ENCODE data around the gene ASGR2. TPM values are rescaled to one million over a fixed set of nuclear protein-coding genes. Genes with fewer than 3 reads are reported as not detected.
"Not testable (repeated sequence)": the region's sequence is repeated elsewhere in the genome, so short reads cannot be mapped to it uniquely, and the experiment has no call there.

The ASGR2 gene
- polyA plus RNA-seq, 3 donors: 53.3 to 148 (median 78.3) TPM

DNA sequence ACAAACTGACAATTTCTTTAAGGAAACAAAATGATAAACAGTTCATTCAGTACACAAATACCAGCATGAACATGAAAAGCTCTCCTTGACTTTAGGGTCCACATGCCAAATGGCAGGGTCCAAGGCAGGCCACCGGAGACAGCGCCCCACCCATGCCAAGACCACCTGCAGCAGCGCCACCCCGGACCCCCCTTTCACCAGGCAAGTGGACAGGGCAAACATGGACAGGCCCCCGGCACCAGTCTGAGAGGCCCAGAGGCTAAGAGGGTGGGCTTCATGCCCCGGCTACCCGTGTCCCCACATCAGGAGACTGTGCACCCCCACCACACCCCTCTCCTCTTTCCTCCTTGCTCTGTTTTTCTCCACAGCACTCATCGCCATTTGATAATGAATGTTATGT lies 14.7 kb upstream of the ASGR2 start:
- no peak overlapping the region for H3K4me3 Mint-ChIP-seq

GRCh38 chr17:7128160-7128559 lies 13.5 kb upstream of the ASGR2 start:
- H3K9ac ChIP-seq (ENCODE audit: insufficient read depth, low read length, poor library complexity, severe bottlenecking): no peak overlapping the region
- no peak overlapping the region for H3K4me2 ChIP-seq (replicated peaks; ENCODE audit: extremely low read depth, low read length, poor library complexity, severe bottlenecking)
- H3K27me3 ChIP-seq (ENCODE audit: control insufficient read depth in 2 of 2, insufficient read depth in 2 of 2, low read length in 2 of 2): no peaks in the 10 kb centered on the region
- TF ChIP-seq CTCF (IDR thresholded peaks at IDR 0.05): no peak
- H3K4me1 Mint-ChIP-seq: peaks cover 70% of the 10 kb centered on the region
- H3K9me3 Mint-ChIP-seq: peaks cover 0 to 2% (median 0%) of the 10 kb centered on the region in 7 donors
- H3K27me3 Mint-ChIP-seq (ENCODE audit: low read depth in 3 of 3): peaks cover 0 to 3% (median 0%) of the 10 kb centered on the region in 3 donors
- H3K4me1 ChIP-seq (ENCODE audit: control insufficient read depth in 1 of 2, insufficient read depth in 2 of 2, low read length in 2 of 2): peaks cover 65 to 71% of the 10 kb centered on the region in 2 donors
- H3K27ac Mint-ChIP-seq: peak overlapping the region in 3 of 7 donors; percentile 45 to 68 (median 68)
- no peak overlapping the region for H2AFZ ChIP-seq (ENCODE audit: insufficient read depth, low read depth, low read length, poor library complexity, severe bottlenecking)
- DNase-seq: no peak
- peak overlapping the region in 1 of 2 donors; percentile 100 for H3K27ac ChIP-seq (ENCODE audit: low read depth in 1 of 2, low read length in 2 of 2)
- 92% methylated on average over 3 of the region's 5 CpGs for WGBS (ENCODE audit: insufficient coverage)
- H3K36me3 Mint-ChIP-seq: peaks cover 0 to 4% of the 10 kb centered on the region in 2 donors
- H3K9me3 ChIP-seq (replicated peaks in 1 of 2; ENCODE audit: control insufficient read depth in 1 of 2, insufficient read depth in 1 of 2, low read length in 2 of 2): no peaks in the 10 kb centered on the region
- H3K4me3 ChIP-seq (replicated peaks in 1 of 3; ENCODE audit: low read depth in 2 of 3, low read length in 3 of 3): no peak overlapping the region
- no peaks in the 10 kb centered on the region for H3K36me3 ChIP-seq (replicated peaks in 1 of 2; ENCODE audit: control insufficient read depth in 1 of 2, insufficient read depth in 2 of 2, low read length in 2 of 2)
- intact Hi-C loops (cut with micrococcal nuclease): no loop called here
- H3K4me3 Mint-ChIP-seq: no peak overlapping the region
- no peaks in the 10 kb centered on the region for H3K79me2 ChIP-seq (ENCODE audit: insufficient read depth, low read length)
- no peaks in the 10 kb centered on the region for H4K20me1 ChIP-seq (ENCODE audit: insufficient read depth, low read length)

More for the DNA sequence above, 14.7 kb upstream of the ASGR2 start:
- WGBS (ENCODE audit: insufficient coverage): 100% methylated on average over 4 of the region's 8 CpGs
- peaks cover 0 to 2% (median 0%) of the 10 kb centered on the region in 7 donors for H3K9me3 Mint-ChIP-seq
- H3K4me1 ChIP-seq (ENCODE audit: control insufficient read depth in 1 of 2, insufficient read depth in 2 of 2, low read length in 2 of 2): peaks cover 65 to 71% of the 10 kb centered on the region in 2 donors
- no peaks in the 10 kb centered on the region for H3K79me2 ChIP-seq (ENCODE audit: insufficient read depth, low read length)
- H3K9me3 ChIP-seq (replicated peaks in 1 of 2; ENCODE audit: control insufficient read depth in 1 of 2, insufficient read depth in 1 of 2, low read length in 2 of 2): no peaks in the 10 kb centered on the region
- TF ChIP-seq CTCF (IDR thresholded peaks at IDR 0.05): no peak
- intact Hi-C loops (cut with micrococcal nuclease): no loop called here
- no peaks in the 10 kb centered on the region for H4K20me1 ChIP-seq (ENCODE audit: insufficient read depth, low read length)
- DNase-seq: no peak
- peak overlapping the region in 1 of 3 experiments; percentile 25 for H3K4me3 ChIP-seq (replicated peaks in 1 of 3; ENCODE audit: low read depth in 2 of 3, low read length in 3 of 3)
- H3K27ac ChIP-seq (ENCODE audit: low read depth in 1 of 2, low read length in 2 of 2): peak overlapping the region; percentile 100
- H3K27ac Mint-ChIP-seq: peak overlapping the region; percentile 99 to 100 (median 100)
- H3K27me3 ChIP-seq (ENCODE audit: control insufficient read depth in 2 of 2, insufficient read depth in 2 of 2, low read length in 2 of 2): no peaks in the 10 kb centered on the region
- H3K27me3 Mint-ChIP-seq (ENCODE audit: low read depth in 3 of 3): peaks cover 0 to 6% (median 0%) of the 10 kb centered on the region in 3 donors
- H3K4me2 ChIP-seq (replicated peaks; ENCODE audit: extremely low read depth, low read length, poor library complexity, severe bottlenecking): no peak overlapping the region
- H3K4me1 Mint-ChIP-seq: peaks cover 70% of the 10 kb centered on the region
- no peaks in the 10 kb centered on the region for H3K36me3 ChIP-seq (replicated peaks in 1 of 2; ENCODE audit: control insufficient read depth in 1 of 2, insufficient read depth in 2 of 2, low read length in 2 of 2)
- H3K9ac ChIP-seq (ENCODE audit: insufficient read depth, low read length, poor library complexity, severe bottlenecking): no peak overlapping the region
- H3K36me3 Mint-ChIP-seq: no peaks in the 10 kb centered on the region
- H2AFZ ChIP-seq (ENCODE audit: insufficient read depth, low read depth, low read length, poor library complexity, severe bottlenecking): no peak overlapping the region

DNA sequence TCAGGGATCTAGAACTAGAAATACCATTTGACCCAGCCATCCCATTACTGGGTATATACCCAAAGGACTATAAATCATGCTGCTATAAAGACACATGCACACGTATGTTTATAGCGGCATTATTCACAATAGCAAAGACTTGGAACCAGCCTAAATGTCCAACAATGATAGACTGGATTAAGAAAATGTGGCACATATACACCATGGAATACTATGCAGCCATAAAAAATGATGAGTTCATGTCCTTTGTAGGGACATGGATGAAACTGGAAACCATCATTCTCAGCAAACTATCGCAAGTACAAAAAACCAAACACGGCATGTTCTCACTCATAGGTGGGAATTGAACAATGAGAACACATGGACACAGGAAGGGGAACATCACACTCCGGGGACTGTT lies 12.9 kb upstream of the ASGR2 start:
- DNase-seq; H3K36me3 Mint-ChIP-seq; H3K27me3 ChIP-seq (ENCODE audit: control insufficient read depth in 2 of 2, insufficient read depth in 2 of 2, low read length in 2 of 2); H4K20me1 ChIP-seq (ENCODE audit: insufficient read depth, low read length); H3K36me3 ChIP-seq (replicated peaks in 1 of 2; ENCODE audit: control insufficient read depth in 1 of 2, insufficient read depth in 2 of 2, low read length in 2 of 2); H2AFZ ChIP-seq (ENCODE audit: insufficient read depth, low read depth, low read length, poor library complexity, severe bottlenecking); H3K4me3 Mint-ChIP-seq; H3K27me3 Mint-ChIP-seq (ENCODE audit: low read depth in 3 of 3); H3K27ac ChIP-seq (ENCODE audit: low read depth in 1 of 2, low read length in 2 of 2); H3K9me3 Mint-ChIP-seq; H3K79me2 ChIP-seq (ENCODE audit: insufficient read depth, low read length); H3K4me3 ChIP-seq (replicated peaks in 1 of 3; ENCODE audit: low read depth in 2 of 3, low read length in 3 of 3); H3K9me3 ChIP-seq (replicated peaks in 1 of 2; ENCODE audit: control insufficient read depth in 1 of 2, insufficient read depth in 1 of 2, low read length in 2 of 2); H3K9ac ChIP-seq (ENCODE audit: insufficient read depth, low read length, poor library complexity, severe bottlenecking); intact Hi-C loops (cut with micrococcal nuclease); H3K4me2 ChIP-seq (replicated peaks; ENCODE audit: extremely low read depth, low read length, poor library complexity, severe bottlenecking); H3K27ac Mint-ChIP-seq: not testable (repeated sequence)
- no CpG with 5 or more reads among the region's 5 CpGs for WGBS (ENCODE audit: insufficient coverage)
- peaks cover 68 to 72% of the 10 kb centered on the region in 2 donors for H3K4me1 ChIP-seq (ENCODE audit: control insufficient read depth in 1 of 2, insufficient read depth in 2 of 2, low read length in 2 of 2)
- peaks cover 71% of the 10 kb centered on the region for H3K4me1 Mint-ChIP-seq

All from CD14-positive monocyte (primary cell).